Epithelial cell of prostate (primary cell): ENCODE measurements around the gene C3orf70.
"Not testable (repeated sequence)": the region's sequence is repeated elsewhere in the genome, so short reads cannot be mapped to it uniquely, and the experiment has no call there.

Experiments
- DNase-seq: peaks from one replicate; pipeline ENCODE4 v3.0.0-alpha.2; 2011; ENCODE audit warnings: low read depth, low spot score
- H3K27ac ChIP-seq: fragments of 450-650 bp; 2 replicates; pipeline ENCODE4 v1.5.1; 2017; ENCODE audit warnings: mild to moderate bottlenecking

Gene C3orf70

DNA sequence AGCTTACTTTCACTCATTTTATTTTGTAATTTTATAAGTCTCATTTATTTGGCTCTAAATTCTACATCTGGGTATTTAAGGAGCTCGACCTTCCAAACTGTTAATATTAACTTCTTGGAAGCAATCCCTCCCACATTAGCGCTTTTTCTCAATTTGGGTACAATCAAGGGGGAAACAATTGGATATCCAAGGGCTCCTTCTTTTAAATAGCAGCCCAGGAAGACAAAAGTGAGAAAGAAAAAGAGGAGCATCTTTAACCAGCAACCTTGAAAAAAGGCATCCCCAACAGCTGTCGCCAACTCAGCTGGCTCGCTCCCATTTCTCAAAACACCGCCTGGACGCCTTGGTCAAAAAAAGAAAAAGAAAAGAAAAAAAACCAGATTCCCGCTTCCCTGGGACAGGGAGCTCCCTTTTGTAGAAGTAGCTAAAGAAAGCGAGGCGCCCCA is 873 bp downstream of the C3orf70 start:
- DNase-seq: no peak
- H3K27ac ChIP-seq: no peak overlapping the region

DNA sequence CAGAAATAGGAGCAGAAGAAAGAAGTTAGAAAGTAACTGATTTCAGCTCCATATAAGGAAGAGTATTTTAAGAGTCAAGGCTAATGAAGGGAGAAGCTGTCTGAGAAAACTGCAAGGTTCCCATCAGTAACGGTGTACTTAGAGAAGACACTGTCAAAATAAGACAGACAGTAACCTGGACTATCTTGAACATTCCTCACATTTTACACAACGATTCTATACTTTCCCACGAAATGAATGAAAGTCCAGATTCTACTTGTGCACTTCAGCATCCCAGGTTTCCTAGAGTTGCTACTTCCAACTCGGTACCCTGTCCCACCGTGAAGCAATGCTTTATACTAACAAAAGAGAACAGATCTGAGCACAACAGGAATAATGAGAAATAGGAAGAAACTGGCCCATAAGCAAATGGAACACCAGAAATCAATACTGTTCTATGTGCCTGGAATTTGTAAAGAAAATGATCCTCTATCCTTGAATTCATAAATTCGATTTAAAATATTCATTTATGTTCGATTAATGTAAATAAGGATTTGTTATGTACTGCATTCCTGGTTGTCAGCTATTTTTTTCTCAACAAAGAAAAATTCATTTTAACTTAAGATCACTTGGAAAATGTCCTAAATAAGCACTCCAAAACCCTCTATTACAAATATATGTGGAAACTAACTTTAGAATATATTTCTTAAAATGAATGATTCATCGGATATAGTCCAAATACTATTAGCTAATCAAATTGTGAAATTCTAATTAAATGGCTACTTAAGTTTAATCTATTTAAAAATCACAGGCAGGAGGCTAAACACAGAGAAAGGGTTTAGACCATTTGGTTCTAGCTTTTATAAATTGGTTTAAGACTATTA is 1.5 kb downstream of the C3orf70 start:
- H3K27ac ChIP-seq: no peak overlapping the region

DNA sequence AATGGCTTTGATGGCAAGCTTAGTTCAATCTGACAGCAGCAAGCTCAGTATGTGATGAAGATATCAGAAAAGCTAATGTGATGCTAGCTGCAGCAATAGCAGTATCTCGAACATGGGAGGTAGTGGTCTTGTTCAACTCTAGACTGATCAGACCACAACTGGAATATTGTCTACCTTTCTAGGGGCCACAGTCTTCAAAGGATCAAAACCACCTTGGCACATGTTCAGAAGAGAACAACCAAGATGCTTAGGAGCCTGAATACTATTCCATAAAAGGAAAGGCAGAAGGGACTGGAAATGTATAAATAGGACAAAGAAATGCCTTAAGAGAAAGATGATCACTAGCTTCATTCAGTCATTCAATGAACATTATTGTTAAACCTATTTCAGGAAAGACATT is 2.3 kb downstream of the C3orf70 start:
- H3K27ac ChIP-seq: no peak overlapping the region
- no peak for DNase-seq

More for the DNA sequence above, 1.5 kb downstream of the C3orf70 start:
- no peak for DNase-seq

GRCh38 chr3:185149591-185149990 is 3.3 kb downstream of the C3orf70 start:
- no peak overlapping the region for H3K27ac ChIP-seq
- DNase-seq: no peak

GRCh38 chr3:185145511-185145910 is 7.3 kb downstream of the C3orf70 start:
- H3K27ac ChIP-seq: no peak overlapping the region
- no peak for DNase-seq

DNA sequence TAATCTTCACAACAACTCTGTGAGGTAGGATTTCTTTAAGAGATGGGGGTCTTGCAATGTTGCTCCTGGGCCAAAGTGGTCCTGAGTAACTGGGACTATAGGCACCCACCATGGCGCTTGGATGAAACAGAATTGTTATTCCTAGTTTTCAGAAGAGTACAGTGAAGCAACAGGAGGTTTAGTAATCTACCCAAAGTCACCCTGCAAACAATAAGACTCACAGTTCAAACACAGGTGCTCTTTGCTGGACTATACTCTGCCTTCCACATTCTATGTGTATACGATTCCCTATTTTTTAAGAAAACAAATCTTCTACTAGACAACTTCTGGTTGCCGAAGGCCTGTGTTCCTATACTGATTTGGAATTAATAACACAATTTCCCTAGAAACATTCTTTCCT is 8.1 kb downstream of the C3orf70 start:
- no peak overlapping the region for H3K27ac ChIP-seq
- no peak for DNase-seq

GRCh38 chr3:185137821-185138220 is 15.0 kb downstream of the C3orf70 start:
- no peak for DNase-seq
- no peak overlapping the region for H3K27ac ChIP-seq

DNA sequence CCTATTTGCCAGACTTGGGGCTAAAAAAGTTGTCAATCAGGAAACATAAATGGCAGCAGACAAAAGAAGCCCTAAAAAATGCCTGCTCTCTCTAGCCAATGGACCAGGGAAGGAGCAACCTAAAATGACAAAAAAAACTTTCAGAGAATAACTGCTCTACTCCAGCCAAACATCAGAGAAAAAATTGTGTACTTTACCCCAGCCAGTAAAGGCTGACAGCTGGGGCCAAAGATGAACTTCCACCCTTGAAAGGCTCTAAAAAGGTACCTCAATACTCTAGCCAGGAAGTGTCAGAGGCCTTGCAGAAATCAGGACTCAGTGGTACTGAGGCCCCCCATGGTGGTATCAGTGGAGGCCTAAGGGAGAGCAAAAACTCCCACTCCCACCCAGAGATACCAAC is 18.4 kb downstream of the C3orf70 start:
- no peak overlapping the region for H3K27ac ChIP-seq
- no peak for DNase-seq

DNA sequence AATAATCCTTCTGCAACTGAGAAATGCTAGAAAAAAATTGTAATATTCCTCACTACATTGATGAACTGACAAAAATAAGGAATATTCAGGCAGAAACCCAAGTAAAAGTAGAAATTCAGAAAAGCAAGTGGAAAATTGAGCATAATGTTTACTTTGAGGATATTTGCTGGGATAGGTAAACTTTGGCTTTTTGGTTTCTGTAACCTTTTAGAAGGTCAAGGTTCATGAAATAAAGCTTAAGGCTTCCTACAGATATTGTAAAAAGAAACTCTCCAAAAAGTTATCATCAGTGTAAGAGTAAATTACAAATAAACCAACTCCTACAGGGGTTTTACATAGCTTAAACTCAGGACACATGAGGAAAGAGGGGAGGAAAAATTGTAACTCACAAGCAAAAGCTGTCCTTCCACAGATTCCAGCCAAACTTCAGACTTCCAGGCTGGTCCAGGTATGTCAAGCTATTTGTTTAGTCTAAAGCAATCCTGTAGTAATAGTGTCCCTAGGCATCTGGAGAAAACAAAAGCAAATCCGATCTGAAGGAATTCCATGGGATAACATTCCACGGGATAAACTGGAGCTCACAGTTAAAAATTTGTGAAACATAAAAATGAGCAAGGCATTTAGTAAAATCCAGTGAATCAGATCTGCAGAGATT is 21.1 kb downstream of the C3orf70 start:
- H3K27ac ChIP-seq: no peak overlapping the region
- no peak for DNase-seq

- no peak for DNase-seq
- H3K27ac ChIP-seq: no peak overlapping the region
These were observed 23.8 kb downstream of the C3orf70 start for GRCh38 chr3:185129083-185129482.

DNA sequence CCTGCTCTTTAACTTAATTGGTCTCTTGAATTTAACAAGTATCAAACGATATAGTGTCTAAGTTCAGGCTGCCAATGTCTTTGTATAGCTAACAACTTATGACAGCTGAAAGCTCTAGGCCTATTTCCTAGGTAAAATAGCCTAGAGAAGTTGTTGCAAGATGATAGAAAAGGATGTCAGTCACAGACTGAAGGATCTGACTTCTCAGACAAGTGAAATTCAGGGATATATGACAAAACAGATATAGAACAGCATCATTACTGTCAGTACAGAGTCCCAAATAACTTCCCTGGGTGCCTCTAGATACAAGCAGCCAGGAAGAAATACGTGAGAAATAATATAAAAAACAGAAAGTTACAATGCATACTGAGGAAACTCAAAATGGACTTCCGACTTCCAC is 26.7 kb downstream of the C3orf70 start:
- no peak for DNase-seq
- no peak overlapping the region for H3K27ac ChIP-seq

- H3K27ac ChIP-seq: no peak overlapping the region
- no peak for DNase-seq
These were observed 32.7 kb downstream of the C3orf70 start for GRCh38 chr3:185120126-185120525.

DNA sequence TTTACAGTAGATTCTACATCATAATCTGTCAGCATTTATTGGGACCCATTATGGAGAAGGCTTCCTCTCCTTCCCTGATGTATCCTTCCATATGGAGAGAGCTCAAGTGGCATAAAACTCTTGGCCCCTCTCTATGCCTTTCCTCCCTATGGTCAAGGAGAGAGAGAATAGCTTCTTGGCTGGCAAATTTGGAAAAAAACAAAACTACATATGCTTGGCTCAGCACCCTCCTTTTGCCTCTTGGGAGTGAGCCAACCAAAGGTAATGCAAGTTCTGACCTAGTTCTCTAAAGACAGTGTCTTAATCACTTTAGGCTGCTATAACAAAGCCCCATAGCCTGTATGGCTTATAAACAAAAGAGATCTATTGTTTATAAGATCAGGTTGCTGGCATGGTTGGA is 37.5 kb downstream of the C3orf70 start:
- no peak for DNase-seq
- no peak overlapping the region for H3K27ac ChIP-seq

GRCh38 chr3:185114756-185115155 is 38.1 kb downstream of the C3orf70 start:
- H3K27ac ChIP-seq: no peak overlapping the region
- DNase-seq: no peak

GRCh38 chr3:185112186-185112585 is 40.7 kb downstream of the C3orf70 start:
- no peak overlapping the region for H3K27ac ChIP-seq
- DNase-seq: no peak

GRCh38 chr3:185109012-185109411 is 43.8 kb downstream of the C3orf70 start:
- H3K27ac ChIP-seq: not testable (repeated sequence)

GRCh38 chr3:185106256-185106890 is 46.5 kb downstream of the C3orf70 start:
- H3K27ac ChIP-seq, DNase-seq: not testable (repeated sequence)

More at GRCh38 chr3:185109012-185109411, 43.8 kb downstream of the C3orf70 start:
- DNase-seq: not testable (repeated sequence)

- no peak for DNase-seq
- H3K27ac ChIP-seq: no peak overlapping the region
These were observed 49.3 kb downstream of the C3orf70 start for GRCh38 chr3:185103359-185104127.

DNA sequence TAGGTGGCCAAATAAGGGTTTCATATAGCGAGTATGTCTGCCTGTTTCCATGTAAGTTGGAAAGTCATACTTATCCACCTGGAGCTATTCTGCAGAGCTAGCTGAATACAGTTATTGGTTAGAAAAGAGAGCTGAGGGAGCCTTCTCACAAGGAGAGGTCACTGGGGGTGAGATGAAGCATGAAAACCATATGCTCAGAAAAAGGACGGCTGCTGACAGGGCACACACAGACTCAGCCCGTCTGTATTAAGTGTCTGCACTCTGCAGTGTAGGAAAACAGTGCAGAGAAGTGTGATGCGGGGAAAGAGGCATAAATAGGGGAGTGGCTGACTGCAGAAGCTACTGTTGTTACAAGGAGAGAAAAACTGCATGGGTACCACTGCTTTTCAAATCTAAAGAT is 58.2 kb downstream of the C3orf70 start:
- DNase-seq: no peak
- H3K27ac ChIP-seq: no peak overlapping the region

DNA sequence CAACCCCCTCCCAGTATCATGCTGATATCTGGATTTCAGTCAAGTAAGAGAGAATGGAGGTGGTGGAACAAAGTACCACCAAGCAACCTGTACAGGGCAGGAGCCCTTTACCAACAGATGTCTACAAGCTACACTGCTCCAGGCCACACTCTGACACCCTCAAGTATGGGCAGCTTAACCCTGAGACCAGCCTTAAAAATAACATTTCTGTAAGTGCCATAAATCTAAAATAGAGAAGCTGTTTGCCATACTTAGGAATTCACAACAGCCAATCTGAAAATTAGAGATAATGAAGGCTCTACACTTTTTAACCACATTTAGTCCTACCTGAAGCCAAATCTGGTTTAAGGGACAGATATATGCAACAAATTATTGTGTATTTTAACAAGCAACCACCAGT is 59.7 kb downstream of the C3orf70 start:
- no peak overlapping the region for H3K27ac ChIP-seq
- DNase-seq: no peak
